Measurements from ENCODE around the gene MAD1L1. TPM values are rescaled to one million over a fixed set of nuclear protein-coding genes. Genes with fewer than 3 reads are reported as not detected.

The MAD1L1 gene
- total and polyA plus RNA-seq, 4 donors, result 12.8 to 20.7 (median 16.5) TPM

DNA sequence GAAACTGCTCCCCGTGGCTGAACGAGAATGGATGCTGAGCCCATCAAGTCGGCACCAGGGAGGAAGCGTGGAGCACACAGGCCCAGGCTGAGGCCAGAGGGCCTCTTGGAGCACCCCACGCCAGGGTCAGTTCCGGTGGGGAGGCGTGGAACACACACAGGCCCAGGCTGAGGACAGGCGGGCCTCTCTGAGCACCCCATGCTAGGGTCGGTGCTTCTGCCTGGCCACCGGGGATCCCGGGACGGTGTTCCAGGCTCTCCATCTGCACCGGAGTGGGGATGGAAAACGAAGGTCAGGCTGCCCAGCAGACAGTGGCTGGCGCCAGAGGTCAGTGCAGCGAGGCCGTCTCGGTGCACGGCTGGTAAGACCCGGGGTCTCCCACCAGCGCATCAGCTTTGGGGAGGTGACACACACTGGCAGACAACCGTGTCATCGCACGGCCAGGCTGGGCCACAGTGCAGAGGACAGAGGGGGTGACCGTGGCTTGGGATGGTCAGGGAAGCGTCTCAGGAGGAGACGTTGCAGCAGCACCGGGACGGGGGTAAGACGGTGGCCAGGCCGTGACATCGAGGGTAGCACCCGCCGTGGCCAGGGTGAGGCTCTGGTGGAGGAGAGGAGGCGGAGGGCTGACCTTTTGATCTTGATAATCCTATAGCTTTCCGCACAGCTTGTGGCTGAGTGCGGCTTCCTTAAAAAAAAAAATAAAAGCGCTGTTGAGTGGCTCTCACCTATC lies 358.7 kb downstream of the MAD1L1 start:
- WGBS, result 96% methylated on average over 38 of the region's 38 CpGs
- TF ChIP-seq RXRA (IDR thresholded peaks at IDR 0.05), result no peak
- TF ChIP-seq HNF4A (conservative IDR thresholded peaks at IDR 0.05), result no peak
- no peak for TF ChIP-seq ATF3 (IDR thresholded peaks at IDR 0.05)
- no peak for TF ChIP-seq FOXA2 (IDR thresholded peaks at IDR 0.05)
- TF ChIP-seq HNF4G (IDR thresholded peaks at IDR 0.05), result no peak
- TF ChIP-seq, protein P1, sequence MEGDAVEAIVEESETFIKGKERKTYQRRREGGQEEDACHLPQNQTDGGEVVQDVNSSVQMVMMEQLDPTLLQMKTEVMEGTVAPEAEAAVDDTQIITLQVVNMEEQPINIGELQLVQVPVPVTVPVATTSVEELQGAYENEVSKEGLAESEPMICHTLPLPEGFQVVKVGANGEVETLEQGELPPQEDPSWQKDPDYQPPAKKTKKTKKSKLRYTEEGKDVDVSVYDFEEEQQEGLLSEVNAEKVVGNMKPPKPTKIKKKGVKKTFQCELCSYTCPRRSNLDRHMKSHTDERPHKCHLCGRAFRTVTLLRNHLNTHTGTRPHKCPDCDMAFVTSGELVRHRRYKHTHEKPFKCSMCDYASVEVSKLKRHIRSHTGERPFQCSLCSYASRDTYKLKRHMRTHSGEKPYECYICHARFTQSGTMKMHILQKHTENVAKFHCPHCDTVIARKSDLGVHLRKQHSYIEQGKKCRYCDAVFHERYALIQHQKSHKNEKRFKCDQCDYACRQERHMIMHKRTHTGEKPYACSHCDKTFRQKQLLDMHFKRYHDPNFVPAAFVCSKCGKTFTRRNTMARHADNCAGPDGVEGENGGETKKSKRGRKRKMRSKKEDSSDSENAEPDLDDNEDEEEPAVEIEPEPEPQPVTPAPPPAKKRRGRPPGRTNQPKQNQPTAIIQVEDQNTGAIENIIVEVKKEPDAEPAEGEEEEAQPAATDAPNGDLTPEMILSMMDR (IDR thresholded peaks at IDR 0.05; ENCODE audit: low read depth, low read length, missing input control), result no peak
- TF ChIP-seq EGR1 (IDR thresholded peaks at IDR 0.05; ENCODE audit: low read depth in 2 of 2), result no peak
- no peak for TF ChIP-seq SP1 (IDR thresholded peaks at IDR 0.05)
- TF ChIP-seq TAF1 (conservative IDR thresholded peaks at IDR 0.05), result no peak
- no peak for TF ChIP-seq MAX (IDR thresholded peaks at IDR 0.05)
- no peak for TF ChIP-seq JUND (IDR thresholded peaks at IDR 0.05)
- Histone ChIP-seq H3K27me3 (ENCODE audit: control insufficient read depth in 4 of 4, insufficient read depth in 4 of 4, low read length in 3 of 4) (no peaks in the 10 kb centered on the region), H3K9ac (ENCODE audit: low read depth in 1 of 2, low read length in 2 of 2) (no peak overlapping the region), H3K27ac (ENCODE audit: low read depth in 1 of 2, low read length in 2 of 2) (no peak overlapping the region), H3K4me3 (ENCODE audit: low read depth in 1 of 3, low read length in 3 of 3) (no peak overlapping the region), H3K4me1 (ENCODE audit: control insufficient read depth in 4 of 4, insufficient read depth in 4 of 4, low read length in 3 of 4) (peaks cover 3 to 24% (median 10%) of the 10 kb centered on the region in 4 donors), H3K36me3 (ENCODE audit: control insufficient read depth in 4 of 4, insufficient read depth in 3 of 4, low read depth in 1 of 4, low read length in 3 of 4) (no peaks in the 10 kb centered on the region), H3K9me3 (ENCODE audit: control insufficient read depth in 4 of 4, low read length in 3 of 4) (no peaks in the 10 kb centered on the region)
- DNase-seq (ENCODE audit: low spot score), result no peak

DNA sequence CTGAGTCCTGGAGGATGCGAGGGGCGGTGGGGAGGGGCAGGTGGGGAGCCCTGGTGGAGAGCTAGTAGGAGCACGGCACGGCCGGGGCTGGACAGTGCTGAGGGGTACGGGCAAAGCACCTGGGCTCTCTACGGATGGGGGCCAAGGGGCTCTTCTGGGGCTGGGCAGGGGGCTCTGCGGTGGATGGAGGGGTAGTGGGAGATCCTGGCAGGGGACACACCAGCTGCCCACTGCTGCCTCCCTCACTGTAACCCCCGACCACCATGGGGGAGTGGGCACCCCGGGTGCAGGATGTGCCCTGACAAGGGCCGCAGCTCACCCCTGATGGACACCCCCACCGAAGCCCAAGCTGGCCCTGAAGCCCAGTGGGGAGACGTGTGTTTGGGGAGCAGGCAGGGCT lies 359.3 kb downstream of the MAD1L1 start:
- no peak for TF ChIP-seq EGR1 (IDR thresholded peaks at IDR 0.05; ENCODE audit: low read depth in 2 of 2)
- no peak for TF ChIP-seq NR2F2 (IDR thresholded peaks at IDR 0.05)
- no peak for TF ChIP-seq FOXA2 (IDR thresholded peaks at IDR 0.05)
- 97% methylated on average over 13 of the region's 13 CpGs for WGBS

DNA sequence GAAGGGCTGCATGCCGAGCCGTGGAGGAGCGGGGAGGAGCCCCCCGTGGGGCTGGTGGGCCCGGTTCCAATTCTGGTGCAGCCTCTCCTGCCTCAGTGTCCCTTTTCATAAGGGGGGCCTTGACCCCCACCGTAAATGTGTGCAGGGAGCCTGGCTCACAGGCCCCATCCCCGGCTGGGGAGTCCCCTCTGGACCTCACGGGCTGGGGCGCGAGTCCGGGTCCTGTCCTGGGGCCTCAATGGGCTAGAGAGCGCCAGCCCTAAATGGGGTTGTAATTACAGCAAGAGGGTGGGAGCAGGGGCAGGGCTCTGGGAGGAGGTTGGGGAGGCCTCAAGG lies 359.7 kb downstream of the MAD1L1 start:
- Histone ChIP-seq H3K36me3 (ENCODE audit: control insufficient read depth in 4 of 4, insufficient read depth in 3 of 4, low read depth in 1 of 4, low read length in 3 of 4) (no peaks in the 10 kb centered on the region), H3K27me3 (ENCODE audit: control insufficient read depth in 4 of 4, insufficient read depth in 4 of 4, low read length in 3 of 4) (no peaks in the 10 kb centered on the region), H3K27ac (ENCODE audit: low read depth in 1 of 2, low read length in 2 of 2) (peak overlapping the region in 1 of 2 donors; percentile 84), H3K4me1 (ENCODE audit: control insufficient read depth in 4 of 4, insufficient read depth in 4 of 4, low read length in 3 of 4) (peaks cover 3 to 24% (median 10%) of the 10 kb centered on the region in 4 donors), H3K9me3 (ENCODE audit: control insufficient read depth in 4 of 4, low read length in 3 of 4) (no peaks in the 10 kb centered on the region), H3K4me3 (ENCODE audit: low read depth in 1 of 3, low read length in 3 of 3) (no peak overlapping the region), H3K9ac (ENCODE audit: low read depth in 1 of 2, low read length in 2 of 2) (peak overlapping the region in 1 of 2 donors; percentile 57)
- DNase-seq (ENCODE audit: low spot score), result no peak
- 76% methylated on average over 12 of the region's 12 CpGs for WGBS
- no peak for TF ChIP-seq FOXA2 (IDR thresholded peaks at IDR 0.05)
- no peak for TF ChIP-seq HNF4G (IDR thresholded peaks at IDR 0.05)
- TF ChIP-seq NR2F2 (IDR thresholded peaks at IDR 0.05), result no peak
- TF ChIP-seq, protein P1 (IDR thresholded peaks at IDR 0.05; ENCODE audit: low read depth, low read length, missing input control), result no peak
- TF ChIP-seq FOXA1 (IDR thresholded peaks at IDR 0.05), result no peak
- TF ChIP-seq EGR1 (IDR thresholded peaks at IDR 0.05; ENCODE audit: low read depth in 2 of 2), result no peak
- no peak for TF ChIP-seq RXRA (IDR thresholded peaks at IDR 0.05)
- TF ChIP-seq MAX (IDR thresholded peaks at IDR 0.05), result no peak
- no peak for TF ChIP-seq YY1 (IDR thresholded peaks at IDR 0.05)
- no peak for TF ChIP-seq ZBTB33 (IDR thresholded peaks at IDR 0.05)
- TF ChIP-seq RAD21 (IDR thresholded peaks at IDR 0.05), result no peak
- TF ChIP-seq JUND (IDR thresholded peaks at IDR 0.05), result no peak

More for the DNA sequence above, 359.3 kb downstream of the MAD1L1 start:
- Histone ChIP-seq H3K4me3 (ENCODE audit: low read depth in 1 of 3, low read length in 3 of 3) (no peak overlapping the region), H3K36me3 (ENCODE audit: control insufficient read depth in 4 of 4, insufficient read depth in 3 of 4, low read depth in 1 of 4, low read length in 3 of 4) (no peaks in the 10 kb centered on the region), H3K27ac (ENCODE audit: low read depth in 1 of 2, low read length in 2 of 2) (no peak overlapping the region), H3K9me3 (ENCODE audit: control insufficient read depth in 4 of 4, low read length in 3 of 4) (no peaks in the 10 kb centered on the region), H3K27me3 (ENCODE audit: control insufficient read depth in 4 of 4, insufficient read depth in 4 of 4, low read length in 3 of 4) (no peaks in the 10 kb centered on the region), H3K9ac (ENCODE audit: low read depth in 1 of 2, low read length in 2 of 2) (no peak overlapping the region), H3K4me1 (ENCODE audit: control insufficient read depth in 4 of 4, insufficient read depth in 4 of 4, low read length in 3 of 4) (peaks cover 3 to 24% (median 10%) of the 10 kb centered on the region in 4 donors)
- DNase-seq (ENCODE audit: low spot score), result no peak
